C4-2B (cell line): ENCODE results near the gene SGPL1.

Experiments used
- H3K27ac ChIP-seq: fragments of 450-650 bp; 2 replicates; pipeline ENCODE4 v1.5.1; 2017
- CTCF ChIP-seq: fragments of 450-650 bp; conservative IDR thresholded peaks from 2 replicates; pipeline ENCODE4 v1.5.1; 2017; ENCODE audit warnings: mild to moderate bottlenecking
- ZFX ChIP-seq: fragments of 450-650 bp; IDR thresholded peaks from 2 replicates; pipeline ENCODE4 v1.6.1; 2017

SGPL1 gene

GRCh38 chr10:70782746-70783680, 32.7 kb upstream of the SGPL1 start:
- H3K27ac ChIP-seq: no peak overlapping the region
- TF ChIP-seq CTCF (no peak), ZFX (no peak)

GRCh38 chr10:70784016-70784415, 31.7 kb upstream of the SGPL1 start:
- TF ChIP-seq CTCF: no peak
- TF ChIP-seq ZFX: no peak
- H3K27ac ChIP-seq: no peak overlapping the region

- TF ChIP-seq CTCF (no peak), ZFX (no peak)
- H3K27ac ChIP-seq: no peak overlapping the region
These were observed 31.3 kb upstream of the SGPL1 start for GRCh38 chr10:70784471-70784870.

GRCh38 chr10:70785190-70785589, 30.6 kb upstream of the SGPL1 start, which contains the start of gene TBATA:
TSS of gene TBATA (minus strand) at chr10:70785377. CDS start at chr10:70783379, 1,998 bp downstream.
- TF ChIP-seq ZFX (no peak), CTCF (no peak)
- H3K27ac ChIP-seq: no peak within 1 kb of the TSS

- TF ChIP-seq ZFX: no peak
- no peak for TF ChIP-seq CTCF
- H3K27ac ChIP-seq: no peak overlapping the region
These were observed 28.8 kb upstream of the SGPL1 start for GRCh38 chr10:70786799-70787415.

- TF ChIP-seq CTCF: no peak
- no peak for TF ChIP-seq ZFX
- no peak overlapping the region for H3K27ac ChIP-seq
These were observed 24.2 kb upstream of the SGPL1 start for GRCh38 chr10:70791386-70792039.

- TF ChIP-seq ZFX (no peak), CTCF (no peak)
- no peak overlapping the region for H3K27ac ChIP-seq
These were observed 20.1 kb upstream of the SGPL1 start for GRCh38 chr10:70795613-70796012.
